Kidney capillary endothelial cell (primary cell): ENCODE results near the gene CDK19.

Source experiments
- DNase-seq: peaks from one replicate; pipeline ENCODE4 v3.0.0-alpha.2; 2018; ENCODE audit warnings: low spot score

Gene CDK19

DNA sequence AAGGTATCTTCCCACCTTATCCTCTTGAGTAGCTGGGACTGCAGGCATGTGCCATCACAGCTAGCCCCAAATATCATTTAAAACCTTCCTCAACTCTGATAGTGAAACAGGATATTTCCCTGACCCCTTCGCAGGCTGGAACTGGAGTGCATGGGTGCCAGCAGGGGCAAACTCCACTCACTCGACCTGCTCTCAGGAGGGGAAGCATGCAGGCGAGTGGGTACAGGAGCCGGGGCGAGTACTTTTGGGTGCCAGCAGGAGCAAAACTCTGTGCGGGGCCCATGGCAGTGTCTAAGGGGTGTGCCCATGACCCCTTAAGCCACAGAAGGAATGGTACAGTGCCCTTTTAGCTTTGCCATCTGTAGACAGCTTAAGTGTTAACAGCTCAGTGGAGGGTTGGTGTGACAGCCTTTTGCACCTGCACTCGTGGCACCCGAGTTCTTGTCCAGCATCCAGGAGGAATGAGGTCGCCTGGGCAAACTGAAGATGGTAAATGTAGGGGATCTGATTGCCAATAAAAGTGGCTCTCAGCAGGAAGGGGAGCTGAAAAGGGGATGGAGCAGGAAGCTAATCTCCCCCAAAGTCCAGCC is 155.1 kb downstream of the CDK19 start:
- DNase-seq, result no peak

DNA sequence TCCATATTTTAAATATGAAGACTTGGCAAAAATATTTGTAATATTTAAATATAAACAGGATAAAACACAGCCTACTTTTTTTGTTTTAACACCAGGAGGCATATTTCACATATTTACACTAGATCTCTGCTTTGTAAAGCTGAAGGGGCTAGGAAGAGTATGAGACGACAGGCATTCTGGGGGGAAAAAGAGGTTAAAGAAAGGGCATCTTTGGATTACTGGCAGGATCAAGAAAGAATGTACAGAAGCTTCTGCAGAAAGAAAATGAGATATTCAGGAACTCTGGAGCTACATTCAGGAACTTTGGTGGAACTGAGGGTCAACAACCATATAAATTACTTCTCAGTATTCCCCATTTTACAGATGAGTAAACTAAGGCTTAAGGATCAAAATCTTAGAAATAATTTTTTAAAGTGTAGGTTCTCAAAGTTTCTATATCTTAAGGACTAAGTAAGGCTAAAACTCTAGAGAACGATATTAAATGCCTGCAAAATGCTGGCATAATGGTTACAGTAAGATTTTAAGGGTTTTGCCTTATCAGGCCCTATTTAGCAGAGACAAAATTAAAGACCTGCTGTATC is 156.5 kb downstream of the CDK19 start:
- no peak for DNase-seq

DNA sequence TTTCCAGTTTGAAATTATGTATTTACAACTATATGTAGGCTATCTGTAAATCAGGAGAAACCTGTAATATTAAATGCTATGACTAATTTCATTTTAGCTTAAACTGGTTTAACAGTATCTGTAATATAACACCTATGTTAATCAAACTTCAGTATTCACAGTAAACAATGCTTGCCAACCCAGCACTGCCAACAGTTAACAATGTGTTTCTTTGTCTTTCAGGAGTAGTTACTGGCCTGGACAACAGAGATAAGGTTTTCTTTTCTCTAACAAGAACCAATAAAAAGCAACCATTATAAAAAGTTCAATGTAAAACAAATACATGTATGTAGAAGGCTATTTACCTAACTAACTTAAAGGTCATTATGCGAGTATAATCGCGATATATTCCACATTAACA is 158.8 kb downstream of the CDK19 start:
- DNase-seq, result no peak

DNA sequence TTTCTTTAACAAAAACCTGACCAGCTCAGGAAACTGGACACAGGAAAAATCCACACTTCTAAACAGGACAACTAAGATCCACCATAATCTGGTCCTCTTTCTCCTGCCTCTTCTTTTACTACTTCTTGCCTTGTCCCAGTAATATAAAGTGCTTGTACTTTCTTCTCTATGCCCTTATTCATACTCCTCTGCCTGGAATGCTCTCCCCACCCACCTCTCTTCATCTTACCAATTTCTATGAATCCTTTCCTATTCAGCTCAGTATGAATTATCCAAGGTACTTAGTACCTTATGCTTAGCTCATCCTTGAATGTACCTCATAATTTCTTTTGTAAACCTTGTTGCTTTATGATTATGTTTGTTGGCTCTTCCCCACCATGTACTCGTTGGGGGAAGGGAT is 159.4 kb downstream of the CDK19 start:
- no peak for DNase-seq

DNA sequence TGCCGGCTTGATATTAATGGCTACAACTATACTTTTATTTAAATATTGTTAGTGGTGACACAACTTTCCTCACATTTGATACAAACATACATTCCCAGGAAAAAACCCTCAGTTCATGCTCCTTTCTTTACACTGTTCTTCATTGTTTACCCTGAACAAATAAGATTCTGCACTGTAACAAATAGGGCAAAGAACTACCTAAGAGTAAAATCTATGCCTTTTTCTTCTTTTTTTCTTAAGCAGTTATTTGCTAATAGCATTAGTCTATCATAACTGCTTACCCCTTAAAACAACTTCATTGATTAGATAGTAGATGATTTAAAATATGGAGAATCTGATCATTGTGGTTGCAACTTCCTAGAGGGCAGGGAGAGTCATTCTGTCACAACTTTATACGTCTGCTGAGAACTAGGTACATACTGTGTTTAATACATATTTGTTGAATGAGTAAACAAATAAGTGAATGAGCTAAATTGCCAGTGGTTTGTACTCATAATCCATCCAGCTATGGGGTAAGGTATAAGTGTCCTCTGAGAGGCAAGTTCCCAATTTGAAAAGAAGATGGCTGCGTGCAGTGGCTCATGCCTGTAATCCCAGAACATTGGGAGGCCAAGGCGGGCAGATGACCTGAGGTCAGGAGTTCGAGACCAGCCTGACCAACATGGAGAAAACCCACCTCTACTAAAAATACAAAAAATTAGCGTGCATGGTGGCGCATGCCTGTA is 161.0 kb downstream of the CDK19 start:
- no peak for DNase-seq

DNA sequence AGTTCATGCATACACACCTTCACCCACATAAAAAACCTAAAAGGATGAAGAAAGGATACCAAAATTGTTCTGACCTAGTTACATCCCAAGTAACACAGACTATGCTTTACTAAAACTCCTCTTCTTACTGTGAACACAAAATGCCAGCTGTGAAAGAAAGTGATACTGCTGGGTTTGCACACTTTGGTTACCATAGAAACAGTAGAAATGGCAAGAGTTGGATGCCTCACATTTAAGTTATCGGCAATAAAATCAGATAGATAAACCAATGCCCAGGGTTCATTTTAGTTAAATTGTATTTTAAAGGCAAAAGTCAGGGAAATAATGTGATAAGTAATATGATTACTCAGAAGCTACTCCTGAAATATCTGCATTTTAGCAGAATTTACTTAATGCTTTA is 161.9 kb downstream of the CDK19 start:
- DNase-seq, result no peak

DNA sequence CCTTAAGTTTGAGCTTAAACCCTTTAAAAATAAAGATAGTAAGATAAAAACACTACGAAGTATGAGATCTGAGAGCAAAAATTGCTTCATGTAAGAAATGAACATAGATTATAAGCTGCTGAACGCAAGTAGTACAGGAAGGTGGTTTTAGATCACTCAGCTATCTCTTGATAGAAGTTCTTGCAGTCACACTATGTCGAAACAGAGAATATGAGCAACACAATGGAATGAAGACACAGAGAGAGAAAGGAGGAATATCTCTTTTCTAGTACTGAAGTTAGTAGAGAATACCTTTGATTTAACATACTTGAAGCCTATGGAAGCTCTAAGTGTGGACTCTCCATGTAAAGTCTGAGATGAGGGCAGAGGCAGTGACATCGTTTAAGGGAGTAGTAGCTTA is 162.7 kb downstream of the CDK19 start:
- no peak for DNase-seq

DNA sequence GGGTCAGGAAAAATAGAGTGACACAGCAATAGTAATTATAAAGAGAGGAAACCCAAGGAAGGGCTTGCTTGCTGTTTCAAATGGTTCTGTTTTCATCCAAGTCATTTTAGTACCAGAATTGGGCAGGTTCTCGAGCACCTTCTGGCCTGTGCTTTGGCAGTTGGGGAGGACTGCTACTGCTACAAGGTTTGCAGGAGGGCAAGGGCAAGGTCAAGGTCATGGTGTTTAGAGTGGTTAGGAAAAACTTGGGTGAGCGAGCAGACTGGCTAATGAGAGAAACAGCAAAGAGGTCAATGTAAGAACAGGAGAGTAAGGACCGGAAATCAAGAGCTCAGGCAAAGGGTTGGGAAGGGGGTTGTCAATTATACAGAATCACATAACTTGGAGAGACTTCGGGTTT is 164.5 kb downstream of the CDK19 start:
- no peak for DNase-seq

DNA sequence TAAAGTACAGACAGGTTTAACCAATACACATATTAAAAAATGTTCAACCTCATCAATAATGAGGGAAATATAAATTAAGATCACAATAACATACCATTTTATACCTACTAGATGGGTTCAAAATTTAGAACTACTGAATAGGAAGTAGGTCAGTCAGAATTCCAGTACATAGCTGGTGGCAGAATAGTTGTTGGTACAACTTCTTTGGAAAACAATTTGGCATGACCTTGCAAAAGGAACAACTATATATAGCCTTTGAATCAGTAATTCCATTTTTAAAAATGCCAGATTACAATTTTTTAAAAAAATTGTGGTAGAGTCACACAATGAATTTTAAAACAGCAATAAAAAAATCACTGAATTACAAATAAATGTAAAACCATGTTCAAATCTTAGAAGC is 165.6 kb downstream of the CDK19 start:
- no peak for DNase-seq

DNA sequence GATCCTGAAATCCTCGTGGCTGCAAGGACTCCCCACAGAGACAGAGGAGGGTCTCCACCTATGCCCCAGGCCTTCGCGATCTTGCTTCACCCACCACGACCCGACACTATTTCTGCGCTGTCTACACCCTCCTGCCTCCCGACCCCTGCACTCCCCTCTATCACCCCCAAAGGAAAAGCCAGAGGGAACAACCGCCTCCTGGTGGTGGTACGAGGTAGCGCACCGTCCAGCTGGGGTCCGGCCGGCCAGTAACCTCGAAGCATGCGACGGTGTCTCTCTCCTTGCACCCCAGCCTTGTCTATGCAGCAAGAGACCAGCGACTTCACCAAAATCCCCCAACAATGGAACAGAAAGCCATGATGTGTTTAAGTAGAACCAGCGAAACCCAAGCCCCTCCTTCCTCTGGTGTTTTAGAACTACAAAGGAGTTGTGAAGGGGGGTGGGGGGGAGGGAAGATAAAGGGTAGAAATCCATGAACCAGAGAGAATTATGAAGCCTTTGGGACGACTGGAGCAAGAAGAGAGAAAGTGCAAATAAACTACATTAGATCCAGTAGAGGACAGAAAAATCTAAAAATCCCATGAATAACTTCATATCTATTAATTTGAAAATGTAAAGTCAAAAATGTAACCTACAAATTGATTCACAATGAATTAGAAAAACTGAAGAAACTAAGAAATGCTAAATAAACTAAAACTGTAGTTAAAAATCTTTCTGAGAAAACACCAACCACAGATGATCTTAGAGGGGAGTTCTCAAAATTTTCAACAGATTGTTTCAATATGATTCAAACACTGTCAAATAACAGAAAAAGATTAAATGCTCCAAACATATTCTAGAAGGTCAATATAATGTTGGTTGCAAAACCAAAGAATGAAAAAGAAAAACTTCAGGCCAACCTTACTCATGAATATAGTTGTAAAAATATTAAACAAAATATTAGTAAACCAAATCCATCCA is 168.0 kb downstream of the CDK19 start:
- no peak for DNase-seq

DNA sequence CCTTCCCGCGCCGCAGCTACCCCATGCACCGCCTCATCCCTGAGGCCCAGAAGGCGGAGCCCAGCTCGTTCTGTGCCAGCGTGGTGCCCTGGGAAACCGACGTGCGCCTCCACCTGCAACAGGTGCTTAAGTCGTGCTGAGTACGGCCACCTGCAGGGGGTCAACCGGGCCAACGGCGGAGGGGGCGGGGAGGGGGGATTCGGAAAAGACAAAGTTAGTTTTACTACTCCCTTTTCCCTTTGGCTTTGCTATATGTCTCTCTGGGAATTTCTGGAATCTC is 168.9 kb downstream of the CDK19 start:
- DNase-seq, result no peak

DNA sequence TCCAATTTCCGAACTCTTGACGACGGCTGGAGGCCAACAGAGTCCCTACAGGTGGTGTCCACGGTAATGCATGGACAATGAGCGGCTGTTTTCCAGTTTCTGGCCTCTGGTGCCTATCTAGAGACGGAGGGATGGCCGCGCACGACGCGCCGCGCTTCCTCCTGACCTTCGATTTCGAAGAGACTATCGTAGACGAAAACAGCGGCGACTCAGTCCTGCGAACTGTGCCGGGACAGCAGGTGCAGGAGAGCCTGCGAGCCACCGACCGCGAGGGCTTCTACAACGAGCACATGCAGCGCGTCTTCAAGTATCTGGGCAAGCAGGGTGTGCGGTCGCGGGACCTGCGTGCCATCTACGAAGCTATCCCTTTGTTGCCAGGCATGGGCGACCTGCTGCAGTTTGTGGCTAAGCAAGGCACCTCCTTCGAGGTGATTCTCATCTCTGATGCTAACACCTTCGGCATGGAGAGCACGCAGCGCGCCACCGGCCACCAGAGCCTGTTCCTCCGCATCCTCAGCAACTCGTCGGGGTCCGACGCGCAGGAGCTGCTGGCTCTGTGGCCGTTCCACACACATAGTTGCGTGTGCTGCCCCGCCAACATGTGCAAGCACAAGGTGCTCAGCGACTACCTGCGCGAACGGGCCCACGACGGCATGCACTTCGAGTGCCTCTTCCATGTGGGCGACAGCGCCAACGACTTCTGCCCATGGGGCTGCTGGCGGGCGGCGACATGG is 169.4 kb downstream of the CDK19 start:
- no peak for DNase-seq

DNA sequence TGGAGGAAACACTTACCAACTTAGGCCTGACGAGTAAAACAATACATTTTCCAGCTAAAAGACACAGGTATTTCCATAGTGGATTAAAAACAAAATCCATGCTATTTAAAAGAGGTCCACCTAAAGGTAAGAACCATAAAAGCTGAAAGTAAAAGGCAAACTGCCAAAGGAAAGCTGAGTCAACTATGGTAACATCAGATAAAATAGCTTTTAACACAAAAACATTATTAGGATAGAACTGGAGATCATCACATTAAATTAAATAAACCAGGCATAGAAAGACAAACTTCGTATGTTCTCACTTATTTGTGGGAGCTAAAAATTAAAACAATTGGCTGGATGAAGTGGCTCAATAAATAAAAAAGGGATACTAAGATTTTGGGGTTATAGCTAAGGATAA is 172.1 kb downstream of the CDK19 start:
- DNase-seq, result no peak

DNA sequence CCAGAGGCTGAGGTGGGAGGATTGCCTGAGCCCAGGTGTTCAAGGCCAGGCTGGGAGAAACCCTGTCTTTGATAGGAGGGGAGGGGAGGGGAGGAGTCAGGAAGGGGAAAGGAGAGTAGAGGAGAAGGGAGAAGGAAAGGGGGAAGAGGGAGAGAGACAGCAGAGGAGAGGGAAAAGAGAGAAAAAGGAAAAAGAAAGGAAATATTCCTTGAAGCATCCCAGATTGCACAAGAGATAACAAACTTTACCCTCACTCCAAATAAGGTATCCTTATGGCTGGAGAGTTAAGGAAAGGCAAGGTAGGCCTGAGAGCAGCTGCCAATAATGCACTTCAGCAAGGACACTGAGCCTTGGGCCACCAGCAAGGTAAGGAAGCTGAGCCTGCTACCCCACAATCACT is 172.6 kb downstream of the CDK19 start:
- DNase-seq, result no peak

DNA sequence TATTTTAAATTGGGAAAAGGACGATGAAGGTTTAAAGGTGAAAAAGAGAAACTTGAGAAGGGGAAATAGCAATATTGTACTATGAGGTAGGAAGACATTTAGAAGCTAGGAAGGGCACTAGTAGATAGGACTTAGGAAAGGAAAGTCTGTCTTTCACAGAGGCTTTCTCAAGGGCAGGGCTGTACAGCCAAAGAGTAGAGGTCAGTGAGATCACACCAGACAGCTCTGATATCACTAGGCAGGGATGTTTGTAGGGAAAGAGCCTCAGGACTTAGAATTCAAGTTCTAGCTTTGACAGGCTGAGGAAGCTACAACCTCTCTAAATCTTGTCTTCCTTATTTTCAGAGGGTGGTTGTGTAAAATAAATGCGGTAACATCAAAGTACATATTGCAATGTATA is 178.5 kb downstream of the CDK19 start:
- DNase-seq, result no peak

DNA sequence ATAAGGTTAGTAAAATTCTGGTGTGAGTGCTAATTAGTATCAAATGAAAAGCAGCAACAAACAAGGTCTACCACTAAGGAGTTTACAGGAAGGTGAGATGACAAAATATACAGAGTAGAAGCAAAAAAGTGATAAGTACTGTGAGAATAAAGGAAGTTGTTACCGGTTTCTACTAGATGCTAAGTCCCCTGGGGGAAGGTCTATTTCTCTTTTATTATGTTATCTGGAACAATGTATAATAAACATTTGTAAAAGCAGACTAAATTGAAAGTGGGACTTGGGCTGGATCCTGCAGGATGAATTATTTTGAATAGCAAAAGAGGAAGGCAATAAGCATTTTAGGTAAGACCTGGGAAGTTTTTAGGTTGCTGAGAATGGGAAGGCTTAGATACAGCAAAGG is 180.2 kb downstream of the CDK19 start:
- DNase-seq, result no peak

DNA sequence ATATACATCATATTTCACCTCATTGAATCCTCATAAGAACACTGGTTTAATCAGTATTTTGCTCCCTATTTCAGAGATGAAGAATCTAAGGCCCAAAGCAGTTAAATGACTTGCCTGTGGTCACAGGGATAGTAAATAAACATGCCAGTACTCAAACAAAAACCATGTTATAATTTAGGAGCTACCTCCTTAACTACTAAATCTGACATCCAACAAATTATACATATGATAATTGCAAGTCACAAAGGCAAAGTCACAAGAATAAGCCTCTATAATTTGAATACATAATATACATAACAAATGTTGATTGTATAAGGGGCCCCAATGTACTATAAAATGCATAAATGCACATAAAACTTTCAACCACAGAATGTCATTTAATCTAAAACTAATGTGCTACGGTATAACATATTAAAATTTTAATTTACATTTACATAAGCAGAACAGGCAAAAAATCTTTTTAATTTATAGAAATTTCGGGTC is 181.5 kb downstream of the CDK19 start:
- no peak for DNase-seq

DNA sequence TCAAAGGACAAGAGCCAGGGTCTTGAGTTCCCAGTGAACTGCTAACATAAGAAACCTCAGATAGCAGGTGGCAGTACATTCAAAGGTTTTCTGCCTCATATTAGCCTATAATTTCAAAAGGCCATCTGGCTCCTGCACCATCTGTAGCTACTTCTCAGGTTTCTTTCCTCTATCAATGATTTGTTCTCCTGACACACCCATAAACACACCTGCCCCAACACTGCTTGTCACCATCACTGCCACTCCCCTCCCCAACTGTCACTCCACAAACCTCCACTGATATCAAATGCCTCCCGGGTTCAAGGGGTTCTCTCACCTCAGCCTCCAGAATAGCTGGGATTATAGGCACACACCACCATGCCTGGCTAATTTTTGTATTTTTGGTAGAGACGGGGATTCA is 186.1 kb downstream of the CDK19 start:
- no peak for DNase-seq

DNA sequence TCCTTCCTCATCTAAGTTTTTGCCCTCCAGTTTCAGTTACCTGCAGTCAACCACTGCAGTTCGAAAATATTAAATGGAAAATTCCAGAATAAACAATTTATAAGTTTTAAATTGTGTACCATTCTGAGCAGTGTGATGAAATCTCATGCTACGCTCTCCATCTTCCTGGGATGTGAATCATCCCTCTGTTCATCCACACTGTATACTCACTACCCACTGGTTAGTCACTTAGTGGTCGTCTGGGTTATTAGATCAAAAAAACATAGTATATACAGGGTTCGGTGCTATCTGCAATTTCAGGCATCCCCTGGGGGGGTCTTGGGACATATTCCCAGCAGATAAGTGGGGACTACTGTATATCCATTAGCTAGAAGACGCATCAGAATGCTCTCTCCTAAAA is 186.9 kb downstream of the CDK19 start:
- DNase-seq, result no peak

DNA sequence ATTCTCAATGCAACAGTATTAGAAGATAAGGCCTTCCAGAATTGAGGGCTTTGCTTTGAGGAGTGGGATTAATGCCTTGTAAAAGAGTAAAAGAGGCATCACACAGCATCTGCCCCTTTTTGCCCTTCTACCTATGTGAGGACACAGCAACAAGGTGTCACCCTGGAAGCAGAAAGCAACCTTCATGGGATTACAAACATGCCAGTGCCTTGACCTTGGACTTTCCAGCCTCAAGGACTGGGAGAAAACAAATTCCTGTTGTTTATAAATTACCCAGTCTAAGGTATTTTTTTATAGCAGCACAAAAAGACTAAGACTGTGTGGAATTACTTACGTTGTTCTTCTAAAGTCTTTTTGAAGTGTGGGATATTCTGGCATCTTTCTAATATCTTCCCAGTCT is 188.8 kb downstream of the CDK19 start:
- DNase-seq, result no peak

DNA sequence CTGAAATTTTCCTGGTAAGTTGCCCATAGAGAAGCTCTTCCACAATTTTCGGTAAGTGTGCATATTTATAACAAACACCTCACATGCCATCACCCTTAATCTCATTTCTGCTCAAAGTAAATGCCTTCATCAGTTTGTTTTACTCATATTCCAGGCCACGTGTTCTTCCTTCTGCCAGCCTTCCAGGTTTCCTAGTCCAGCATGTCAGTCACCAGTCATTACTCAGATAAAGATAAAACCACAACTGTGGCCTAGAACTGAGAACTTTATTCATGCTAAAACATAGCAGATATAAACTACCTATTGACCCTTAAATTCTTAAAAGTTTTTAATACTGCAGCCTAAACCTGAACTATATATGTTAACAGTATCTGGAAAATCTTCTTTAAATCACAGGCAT is 189.4 kb downstream of the CDK19 start:
- no peak for DNase-seq

DNA sequence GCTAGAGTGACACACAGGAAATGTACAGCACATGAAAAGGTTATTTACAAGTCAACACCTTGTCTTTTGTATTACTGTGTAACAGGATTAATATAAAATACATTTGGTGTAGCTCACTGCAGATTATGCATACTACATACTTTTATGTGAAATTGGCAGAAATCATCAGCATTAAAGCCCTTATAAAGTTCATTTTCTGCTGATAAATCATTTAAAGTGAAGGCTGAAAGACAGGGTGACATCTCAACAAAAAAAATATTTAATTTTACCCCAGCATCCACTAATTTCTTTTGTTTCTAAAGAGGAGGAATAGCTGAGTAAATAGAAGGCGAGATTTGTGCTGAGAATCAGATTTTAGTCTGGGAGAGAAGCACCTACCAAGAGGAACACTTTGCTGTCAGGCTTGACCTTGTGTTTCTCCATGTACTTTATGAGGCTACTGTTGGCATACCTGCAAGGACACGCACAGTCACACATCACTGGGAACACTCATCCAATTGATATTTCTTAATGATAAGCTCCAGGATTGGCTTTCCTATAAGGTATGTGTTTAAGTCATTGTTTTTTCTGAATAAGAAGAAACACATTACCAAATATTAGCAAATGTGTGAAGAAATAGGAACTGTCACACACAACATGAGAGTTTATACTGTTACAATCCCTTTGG is 192.2 kb downstream of the CDK19 start:
- no peak for DNase-seq
